Activated T-cell treated with anti-CD3 and anti-CD28 coated beads for 24 hours (primary cell): ENCODE data around the gene ZNF189.

Experiments used
- DNase-seq: peaks from one replicate; pipeline ENCODE4 v3.0.0-alpha.2; 2020; ENCODE audit warnings: low read depth

The ZNF189 gene

GRCh38 chr9:101453776-101454570, 55.3 kb downstream of the ZNF189 start:
- DNase-seq: no peak

DNA sequence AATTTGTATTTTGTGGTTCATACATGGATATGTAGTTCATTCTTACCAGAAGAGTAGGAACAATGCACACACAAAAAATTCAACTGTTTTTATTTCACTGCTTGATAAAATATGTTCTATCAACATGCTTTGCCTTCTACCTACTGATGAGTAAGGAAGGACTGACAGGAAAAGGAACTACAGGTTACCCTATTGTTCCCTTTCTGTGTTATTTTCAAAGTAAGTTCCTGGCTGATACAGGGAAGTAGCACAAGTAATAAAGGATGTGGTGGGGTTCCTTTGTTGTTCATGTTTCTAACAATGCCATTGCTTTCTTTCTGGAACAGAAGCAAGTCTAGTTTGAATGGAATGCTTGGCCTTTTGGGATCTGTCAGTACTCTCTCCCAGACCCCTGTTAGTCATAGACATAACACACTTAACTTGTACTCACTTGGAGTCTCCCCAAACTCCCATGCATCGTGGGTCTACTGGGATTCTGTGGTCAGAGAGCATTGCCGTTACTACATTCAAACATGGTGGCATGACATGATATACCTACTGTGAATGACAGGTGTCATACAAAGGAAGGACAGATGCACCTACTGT, 57.1 kb downstream of the ZNF189 start:
- no peak for DNase-seq

GRCh38 chr9:101457003-101457402, 58.4 kb downstream of the ZNF189 start:
- no peak for DNase-seq

GRCh38 chr9:101458963-101459631, 60.4 kb downstream of the ZNF189 start:
- DNase-seq: no peak
